GM19324 (cell line): ENCODE data around the gene AK1.

ENCODE experiments used
- ATAC-seq: cut with Tn5 transposase; IDR thresholded peaks from one replicate; pipeline ENCODE4 v1.9.1; 2021; ENCODE audit warnings: mild to moderate bottlenecking, moderate library complexity; ENCODE audit not compliant: unreplicated experiment, low FRiP score

Gene AK1

GRCh38 chr9:127910613-127911205, 33.2 kb upstream of the AK1 start:
- ATAC-seq, result no peak

- no peak for ATAC-seq
These were observed 32.4 kb upstream of the AK1 start for GRCh38 chr9:127909839-127910273.

DNA sequence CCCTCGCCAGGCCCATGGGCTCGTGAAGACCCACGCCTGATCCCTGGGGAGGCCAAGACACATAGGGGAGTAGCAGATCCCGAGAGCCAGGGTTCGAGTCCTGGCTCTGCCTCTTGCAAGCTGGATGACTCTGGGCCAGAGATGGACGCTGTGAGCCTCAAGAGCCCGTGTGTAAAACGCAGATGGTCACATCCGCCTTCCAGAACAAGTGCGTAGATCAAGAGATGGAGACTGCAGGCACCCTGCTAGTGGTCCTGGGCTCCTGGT, 31.1 kb upstream of the AK1 start:
- no peak for ATAC-seq

DNA sequence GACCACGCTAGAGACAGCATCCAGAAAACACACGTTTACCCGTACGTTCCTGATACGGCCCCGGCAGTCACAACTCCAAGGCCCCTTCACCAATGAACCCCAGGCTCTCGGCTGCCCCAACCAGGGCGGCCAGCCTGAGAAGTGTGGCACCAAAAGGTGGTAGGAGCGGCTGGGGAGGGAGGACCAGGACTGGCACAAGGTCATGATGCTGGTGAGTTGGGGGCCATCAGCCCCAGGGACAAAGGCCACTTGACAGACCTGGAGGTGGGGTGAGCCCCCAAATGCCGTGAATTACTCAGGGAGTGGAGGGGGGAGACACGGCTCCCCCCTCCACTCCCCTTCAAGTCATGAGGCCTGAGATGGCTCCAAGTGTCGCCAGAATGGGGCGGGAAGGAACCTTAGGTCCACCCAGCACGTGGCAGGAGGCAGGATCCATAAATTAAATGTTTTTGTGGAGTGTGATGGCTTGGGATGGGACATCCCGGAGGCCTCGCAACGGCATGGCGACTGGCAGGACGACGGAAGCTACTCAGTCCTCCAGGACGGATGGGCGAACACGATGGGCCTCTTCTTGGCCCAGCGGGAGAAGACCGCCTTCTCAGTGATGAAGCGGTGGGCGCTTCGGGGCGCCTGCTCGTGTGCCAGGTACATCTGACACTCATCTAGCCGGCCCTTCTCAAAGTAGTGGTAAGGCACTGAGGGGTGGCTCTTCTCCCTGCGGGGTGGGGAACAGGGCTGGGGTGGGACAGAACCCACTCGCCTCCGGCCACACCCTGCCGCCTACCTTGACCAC, 30.6 kb upstream of the AK1 start:
- no peak for ATAC-seq

DNA sequence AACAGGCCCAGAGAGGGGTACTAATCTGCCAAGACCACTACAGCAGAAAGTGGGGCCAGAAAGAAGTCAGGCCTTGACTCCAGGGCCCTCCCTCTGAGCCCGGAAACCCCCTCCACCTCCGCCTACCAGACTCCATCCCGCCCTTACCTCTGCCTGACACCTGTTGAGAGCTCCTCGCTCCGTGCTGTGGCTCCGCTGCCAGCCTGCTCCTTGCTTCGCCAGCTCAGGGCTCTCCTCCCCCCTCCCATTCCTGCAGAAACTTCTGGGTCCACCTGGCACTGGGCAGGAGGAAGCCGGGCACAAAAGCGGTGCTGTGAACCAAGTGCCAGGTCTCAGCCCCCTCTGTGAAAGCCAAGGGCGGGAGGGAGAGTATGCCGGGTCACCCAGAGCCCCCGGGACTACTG, 28.3 kb upstream of the AK1 start:
- no peak for ATAC-seq

- ATAC-seq, result no peak
These were observed 27.7 kb upstream of the AK1 start for GRCh38 chr9:127905004-127905728.

- ATAC-seq, result no peak
These were observed 27.1 kb upstream of the AK1 start for GRCh38 chr9:127904561-127905003.

- peak; percentile 24 for ATAC-seq
These were observed 26.3 kb upstream of the AK1 start for GRCh38 chr9:127903557-127904475.

DNA sequence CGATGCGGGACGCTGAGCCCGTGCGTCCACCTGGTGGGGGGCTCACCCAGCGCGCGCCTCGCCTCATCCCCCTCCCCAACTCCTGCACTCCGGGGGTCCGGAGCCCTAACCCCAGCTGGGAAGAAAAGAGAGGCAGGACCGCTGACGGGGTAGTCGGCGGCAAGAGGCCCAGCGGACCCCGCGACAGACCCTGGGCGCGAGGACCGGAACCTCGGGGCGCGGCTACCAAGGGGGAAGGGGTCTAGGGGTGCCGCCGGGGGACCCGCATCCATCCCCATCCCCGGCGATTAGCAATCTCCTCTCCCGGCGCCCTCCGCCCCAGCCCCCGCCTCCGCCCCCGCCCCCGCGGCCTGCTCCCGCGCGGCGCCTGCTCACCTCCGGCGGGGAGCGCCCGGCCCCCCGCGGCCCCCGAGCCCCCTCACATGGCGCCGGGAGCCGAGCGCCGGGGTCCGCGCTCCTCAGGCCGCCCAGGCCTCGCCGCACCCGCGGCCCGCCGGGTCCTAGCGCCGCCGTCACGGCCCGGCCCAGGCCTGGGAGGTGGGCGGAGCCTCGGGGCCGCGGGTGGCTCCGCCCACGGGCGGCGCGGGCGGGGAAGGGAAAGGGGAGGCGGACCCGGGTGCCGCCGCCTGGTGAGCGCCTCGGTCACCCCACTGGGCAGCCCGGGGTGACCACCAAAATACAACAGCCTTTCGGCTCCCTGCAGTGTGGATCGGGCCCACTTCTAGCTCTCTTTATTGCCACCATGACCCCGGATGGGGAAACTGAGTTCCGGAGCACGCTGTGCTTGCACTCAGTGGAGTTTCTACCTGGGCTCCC, 21.9 kb upstream of the AK1 start, which contains the start of gene ST6GALNAC6:
Gene ST6GALNAC6, minus strand, starts transcription at position 476 of the 816 bp plus-strand sequence. CDS start 1,622 bp downstream, outside the sequence.
- ATAC-seq, result peak; percentile 52

- ATAC-seq, result no peak
These were observed 21.1 kb upstream of the AK1 start for GRCh38 chr9:127898433-127899127.

DNA sequence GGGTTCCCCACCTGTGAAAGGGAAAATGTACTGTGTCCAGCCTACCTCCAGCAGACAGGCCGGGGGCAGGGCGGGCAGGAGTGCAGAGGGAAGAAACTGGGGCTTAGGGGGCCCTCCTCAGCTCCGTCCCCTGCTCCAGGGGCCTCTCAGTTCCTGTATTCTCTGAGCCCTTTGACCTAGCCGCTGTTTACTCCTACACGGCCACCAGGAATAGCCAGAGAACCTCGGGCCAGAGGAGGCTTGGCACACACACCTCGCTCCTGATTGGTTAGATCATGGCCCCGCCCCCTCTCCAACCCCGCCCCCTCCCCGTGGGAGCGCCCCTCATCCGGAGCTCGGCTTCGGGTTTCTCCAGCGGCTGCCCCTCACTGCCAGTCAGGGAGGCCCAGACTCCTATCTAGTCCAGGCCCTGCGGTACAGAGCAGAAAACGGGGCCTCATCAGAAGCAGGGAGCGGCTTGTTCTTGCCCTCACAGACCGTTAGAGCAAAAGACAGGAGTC, 19.8 kb upstream of the AK1 start:
- ATAC-seq, result no peak

- ATAC-seq, result no peak
These were observed 19.1 kb upstream of the AK1 start for GRCh38 chr9:127896395-127897192.

DNA sequence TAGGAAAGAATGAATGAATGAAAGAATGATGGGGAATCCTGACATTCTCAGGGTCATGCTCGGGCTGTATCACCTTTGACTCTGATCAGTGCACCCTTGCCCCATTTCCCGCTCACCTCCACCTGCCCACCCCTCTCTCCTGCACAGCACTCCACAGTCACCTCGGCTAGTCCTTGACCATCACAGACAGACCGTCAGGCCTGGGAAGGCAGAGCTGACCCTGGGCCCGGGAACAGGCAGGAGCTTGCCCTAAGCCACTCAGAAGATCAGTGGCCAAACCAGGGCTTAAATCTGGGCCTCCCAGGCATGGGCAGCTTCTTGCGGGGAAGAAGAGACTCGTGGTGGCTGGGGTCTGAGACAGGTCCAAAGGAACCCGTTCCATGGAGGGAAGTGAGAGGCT, 18.3 kb upstream of the AK1 start:
- ATAC-seq, result no peak

DNA sequence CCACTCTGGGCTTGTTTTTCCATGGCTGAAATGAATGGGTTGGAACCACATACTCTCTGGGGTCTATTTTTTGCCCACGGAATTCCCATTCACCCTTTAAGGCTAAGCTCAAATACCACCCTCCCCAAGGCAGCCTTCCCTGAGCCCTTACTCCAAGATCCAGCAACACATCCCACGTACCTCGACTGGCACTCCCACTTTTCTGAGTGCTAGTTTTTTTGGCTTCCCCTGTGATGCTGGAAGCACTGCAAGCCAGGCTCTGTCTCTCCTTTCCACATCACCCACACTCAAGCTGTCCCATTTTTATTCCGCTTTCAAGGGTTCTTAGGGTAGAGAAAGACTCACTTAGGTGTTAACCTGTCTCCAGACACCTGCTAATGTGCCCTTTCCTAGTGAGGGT, 15.9 kb upstream of the AK1 start:
- no peak for ATAC-seq

DNA sequence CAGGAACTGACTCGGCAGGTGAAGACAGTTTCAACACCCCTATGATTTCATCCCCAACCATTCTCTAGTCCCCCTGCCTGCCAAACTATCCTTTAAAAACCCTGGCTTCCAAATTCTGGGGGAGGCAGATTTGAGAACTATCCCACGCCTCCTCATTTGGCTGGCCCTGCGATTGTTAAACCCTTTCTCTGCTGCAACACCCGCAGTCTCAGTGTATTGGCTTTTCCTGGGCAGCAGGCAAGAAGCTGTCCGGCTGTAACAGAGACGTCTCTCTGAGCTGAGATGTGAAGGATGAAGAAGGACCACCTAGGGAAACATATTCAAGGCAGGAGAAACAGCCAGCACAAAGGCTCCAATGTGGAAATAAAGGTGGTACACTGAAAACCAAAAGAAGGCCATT, 15.4 kb upstream of the AK1 start:
- no peak for ATAC-seq

GRCh38 chr9:127890053-127890452, 12.6 kb upstream of the AK1 start:
- no peak for ATAC-seq

DNA sequence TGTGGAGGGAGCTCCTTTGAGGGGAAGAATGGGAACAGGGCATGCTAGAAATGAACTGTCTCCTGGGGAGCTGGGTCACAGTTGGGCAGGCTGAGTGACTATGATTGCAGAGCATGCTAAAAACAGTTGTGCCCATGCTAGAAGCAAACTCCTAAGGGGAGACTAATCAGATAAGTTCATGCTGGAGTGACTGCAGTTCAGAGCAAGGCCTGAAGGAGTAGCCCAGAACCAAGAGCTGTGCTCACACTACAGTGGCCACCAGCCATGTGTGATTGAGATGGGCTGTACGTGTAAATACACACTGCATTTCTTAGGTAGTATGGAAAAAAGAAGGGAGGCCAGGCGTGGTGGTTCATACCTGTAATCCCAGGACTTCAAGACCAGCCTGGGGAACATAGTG, 10.3 kb upstream of the AK1 start:
- ATAC-seq, result no peak

DNA sequence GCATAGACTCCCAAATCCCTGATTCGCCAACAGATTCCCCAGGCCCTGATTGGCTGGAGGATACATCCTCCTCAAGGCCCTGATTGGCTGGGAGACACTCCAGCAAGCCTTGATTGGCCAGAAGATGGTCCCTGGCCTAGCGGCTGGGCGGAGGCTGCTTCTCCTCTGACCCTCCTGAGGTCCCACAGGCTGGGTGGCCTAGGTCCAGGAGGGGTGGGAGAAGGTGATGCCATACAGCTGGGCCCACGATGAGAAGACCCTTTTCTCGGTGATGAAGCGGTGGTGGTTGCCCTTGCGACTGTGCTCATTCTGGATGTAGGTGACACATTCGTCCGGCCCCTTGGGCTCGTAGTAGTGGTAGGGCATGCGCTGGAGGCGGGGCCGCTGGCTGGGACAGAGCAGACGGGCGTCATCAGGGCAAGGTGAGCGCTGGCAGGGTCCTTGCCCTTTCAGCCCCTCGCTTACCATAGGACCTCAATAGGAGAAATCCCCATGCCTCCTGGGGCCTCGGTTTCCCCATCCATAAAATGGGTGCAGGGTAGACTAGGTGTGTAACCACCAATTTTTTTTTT, 9.0 kb upstream of the AK1 start:
- ATAC-seq, result no peak
